HG03521 (cell line): Measurements from ENCODE around the gene CAPN10.
A peak's percentile ranks its signal among the peaks of the same experiment; 100 is the strongest.

Source experiments
- ATAC-seq: cut with Tn5 transposase; IDR thresholded peaks from one replicate; pipeline ENCODE4 v1.9.1; 2021; ENCODE audit warnings: mild to moderate bottlenecking, moderate library complexity; ENCODE audit not compliant: unreplicated experiment

CAPN10 gene

DNA sequence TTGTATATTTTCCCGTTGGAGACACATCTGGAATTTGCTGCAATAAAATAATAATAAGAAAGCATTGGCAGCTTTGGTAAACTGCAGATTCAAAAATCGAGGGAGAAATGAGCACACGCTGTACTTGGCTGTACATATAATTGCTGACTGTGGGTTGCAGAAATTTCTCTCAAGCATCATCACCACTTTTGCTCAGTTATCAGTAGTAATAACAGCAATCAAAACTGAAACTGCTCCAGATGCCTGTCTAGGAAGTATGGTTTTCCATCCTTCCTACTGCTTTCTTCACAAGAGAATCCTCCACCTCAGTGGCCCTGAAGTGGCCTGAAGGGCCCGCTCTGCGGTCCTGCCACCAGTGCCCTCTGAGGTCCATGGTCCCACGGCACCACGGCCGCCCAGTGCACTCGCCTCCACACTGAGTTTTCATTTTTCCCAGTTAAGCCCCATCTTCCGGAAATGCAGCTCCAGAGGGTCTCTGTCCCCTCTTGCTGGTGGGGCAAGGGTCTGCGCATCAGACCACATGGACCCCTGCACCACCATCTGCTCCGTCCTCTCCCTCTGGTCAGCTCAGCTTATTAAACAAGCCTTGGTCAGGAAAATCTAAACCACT is 22.5 kb upstream of the CAPN10 start:
- no peak for ATAC-seq

- ATAC-seq, result no peak
Observed at GRCh38 chr2:240564561-240565332, 21.8 kb upstream of the CAPN10 start.

DNA sequence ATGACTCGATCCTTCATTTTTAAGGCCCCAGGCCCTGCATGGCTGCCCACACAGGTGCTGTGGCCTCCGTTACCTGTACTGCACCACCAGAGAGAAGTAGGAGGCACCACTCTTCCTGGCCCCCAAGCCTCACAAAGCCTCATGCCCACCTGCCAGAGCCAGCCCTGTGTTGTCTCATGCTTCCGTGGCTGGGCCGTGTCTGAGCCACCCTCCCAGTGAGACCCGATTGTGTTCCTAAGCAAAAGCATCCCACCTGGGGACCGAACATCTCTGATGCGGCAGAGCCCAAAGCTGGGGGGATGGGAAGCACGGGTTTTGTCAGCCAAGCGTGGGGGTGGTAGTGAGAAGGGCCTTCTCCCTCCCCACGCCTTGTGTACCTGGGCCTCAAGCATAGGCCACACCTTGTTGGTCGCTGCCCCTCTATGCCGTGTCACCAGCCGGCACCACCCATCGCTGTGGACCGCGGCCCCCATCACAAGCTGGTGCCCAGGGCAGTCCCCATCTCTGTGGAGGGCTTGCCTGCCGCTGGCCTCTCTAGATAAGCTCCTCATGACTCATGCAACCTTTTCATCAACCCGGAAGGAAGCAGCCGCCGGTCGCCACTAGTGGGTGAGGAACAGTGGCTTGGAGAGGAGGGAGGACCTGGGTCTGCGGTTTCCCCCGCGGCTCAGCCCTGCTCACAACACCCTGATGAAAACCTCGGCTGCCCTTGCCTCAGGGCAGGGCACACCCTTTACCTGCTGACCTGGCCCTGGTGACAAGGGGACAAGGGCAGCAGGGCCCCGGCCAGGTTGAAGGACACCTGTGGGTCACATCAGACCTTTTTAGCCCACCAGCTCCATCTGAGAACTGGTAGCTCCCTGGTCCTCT is 21.0 kb upstream of the CAPN10 start:
- peak; percentile 18 for ATAC-seq

DNA sequence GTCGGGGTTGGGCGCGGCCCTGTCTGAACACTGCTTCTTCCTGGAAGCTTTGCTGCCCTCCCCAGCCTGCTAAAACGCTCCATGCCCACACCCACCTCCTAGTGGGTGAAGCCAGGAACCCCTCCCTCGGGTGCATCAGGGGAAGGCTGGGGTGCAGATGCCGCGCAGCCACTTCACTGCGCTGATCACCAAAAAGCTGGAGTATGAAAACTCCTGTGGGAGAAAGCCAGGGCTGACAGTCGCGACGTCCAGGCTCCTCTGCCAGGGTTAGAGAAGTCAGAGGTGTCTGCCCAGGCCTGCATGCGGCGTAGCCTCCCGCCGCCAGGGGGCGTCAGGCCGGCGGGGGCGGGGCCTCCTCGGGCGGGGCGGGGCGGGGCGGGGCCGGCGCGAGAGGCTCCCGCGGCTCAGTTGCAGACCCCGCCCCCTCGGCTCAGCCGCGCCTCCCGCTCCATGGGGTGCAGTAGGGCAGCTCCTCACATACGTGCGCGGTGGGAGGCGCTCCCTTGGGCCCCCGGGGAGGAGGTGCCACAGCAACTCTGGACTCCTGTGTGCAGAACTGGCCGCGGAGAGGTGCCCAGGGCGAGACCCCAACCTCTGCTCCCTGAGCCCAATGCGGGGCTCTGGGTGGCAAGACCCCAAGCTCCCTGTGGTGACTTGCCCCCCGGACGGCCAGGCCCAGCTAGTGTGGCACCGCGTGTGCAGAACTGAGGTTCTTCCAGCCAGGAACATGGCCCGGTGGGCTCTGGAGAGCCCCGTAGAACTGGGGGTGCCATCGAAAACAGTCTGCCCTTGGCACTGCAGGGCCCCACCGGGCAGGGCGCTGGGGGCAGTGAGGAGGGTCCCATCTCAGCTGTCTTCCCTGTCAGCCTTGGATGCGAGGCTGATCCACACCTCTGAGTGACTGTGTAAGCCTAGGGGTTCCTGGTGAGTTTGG is 20.1 kb upstream of the CAPN10 start:
- peak; percentile 40 for ATAC-seq

- ATAC-seq, result no peak
Observed at GRCh38 chr2:240567137-240567871, 19.2 kb upstream of the CAPN10 start.

DNA sequence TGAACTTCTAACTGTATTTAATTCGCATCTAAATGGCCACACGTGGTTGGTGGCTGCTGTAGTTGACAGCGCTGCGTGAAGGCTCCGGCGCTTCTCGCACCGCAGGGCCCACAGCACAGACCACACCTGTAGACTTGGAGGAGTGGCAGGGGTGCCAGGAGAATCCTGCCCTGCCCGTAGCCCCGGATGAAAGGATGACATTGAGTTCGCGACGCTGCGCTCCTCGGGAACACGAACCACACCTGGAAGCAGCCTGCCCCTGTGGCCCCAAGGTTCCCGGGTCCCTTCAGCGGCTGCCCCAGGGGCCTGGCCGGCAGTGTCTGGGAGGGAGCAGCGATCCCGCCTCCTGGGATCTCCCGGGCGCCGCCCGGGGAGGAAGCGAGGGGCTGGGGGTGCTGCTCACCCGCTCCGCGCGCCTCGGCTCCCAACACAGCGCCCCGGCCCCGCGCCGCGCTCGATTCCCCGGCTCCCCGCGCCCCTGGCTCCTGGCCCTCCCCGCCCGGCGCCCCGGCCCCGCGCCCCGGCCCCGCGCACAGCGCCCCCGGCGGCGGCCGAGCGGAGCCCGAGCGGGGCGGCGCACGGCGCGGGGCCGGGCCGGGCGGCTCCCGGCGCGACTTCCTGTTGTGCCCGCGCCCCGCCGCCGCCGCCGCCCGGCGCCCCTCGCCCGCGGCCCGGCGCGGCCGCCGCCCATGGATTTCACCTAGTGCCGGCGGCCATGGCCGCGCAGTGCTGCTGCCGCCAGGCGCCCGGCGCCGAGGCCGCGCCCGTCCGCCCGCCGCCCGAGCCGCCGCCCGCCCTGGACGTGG is 18.5 kb upstream of the CAPN10 start, which contains the start of gene RNPEPL1:
Gene RNPEPL1 (plus strand): TSS at position 613 of the 806 bp plus-strand sequence. CDS start 103 bp downstream, at position 716.
- ATAC-seq, result peak; percentile 38

DNA sequence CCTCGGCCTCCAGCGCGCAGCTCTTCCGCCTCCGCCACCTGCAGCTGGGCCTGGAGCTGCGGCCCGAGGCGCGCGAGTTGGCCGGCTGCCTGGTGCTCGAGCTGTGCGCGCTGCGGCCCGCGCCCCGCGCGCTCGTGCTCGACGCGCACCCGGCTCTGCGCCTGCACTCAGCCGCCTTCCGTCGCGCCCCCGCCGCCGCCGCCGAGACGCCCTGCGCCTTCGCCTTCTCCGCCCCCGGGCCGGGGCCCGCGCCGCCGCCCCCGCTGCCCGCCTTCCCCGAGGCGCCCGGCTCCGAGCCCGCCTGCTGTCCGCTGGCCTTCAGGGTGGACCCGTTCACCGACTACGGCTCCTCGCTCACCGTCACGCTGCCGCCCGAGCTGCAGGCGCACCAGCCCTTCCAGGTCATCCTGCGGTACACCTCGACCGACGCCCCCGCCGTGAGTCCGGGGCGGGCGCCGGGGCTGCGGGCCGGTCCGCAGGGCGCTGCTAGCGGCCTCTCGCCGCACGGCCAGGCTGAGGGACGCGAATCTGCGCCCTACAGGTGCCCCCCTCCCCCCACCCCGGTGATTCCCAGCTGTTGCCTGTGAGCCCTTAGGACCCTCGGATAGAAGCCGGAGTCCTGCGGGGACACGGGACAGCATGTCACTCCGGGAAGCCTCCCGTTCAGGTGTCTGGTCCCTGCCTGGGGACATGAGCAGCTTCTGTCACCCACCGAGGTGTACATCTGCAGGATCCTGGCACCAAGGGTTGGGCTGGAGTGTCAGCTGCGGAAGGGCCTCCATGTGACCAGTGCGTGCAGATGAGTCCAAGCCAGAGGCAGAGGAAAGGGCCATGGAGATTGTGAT is 17.6 kb upstream of the CAPN10 start:
- ATAC-seq, result peak; percentile 27

- ATAC-seq, result no peak
Observed at GRCh38 chr2:240569523-240569997, 17.0 kb upstream of the CAPN10 start.

GRCh38 chr2:240569998-240570530 is 16.5 kb upstream of the CAPN10 start:
- no peak for ATAC-seq

DNA sequence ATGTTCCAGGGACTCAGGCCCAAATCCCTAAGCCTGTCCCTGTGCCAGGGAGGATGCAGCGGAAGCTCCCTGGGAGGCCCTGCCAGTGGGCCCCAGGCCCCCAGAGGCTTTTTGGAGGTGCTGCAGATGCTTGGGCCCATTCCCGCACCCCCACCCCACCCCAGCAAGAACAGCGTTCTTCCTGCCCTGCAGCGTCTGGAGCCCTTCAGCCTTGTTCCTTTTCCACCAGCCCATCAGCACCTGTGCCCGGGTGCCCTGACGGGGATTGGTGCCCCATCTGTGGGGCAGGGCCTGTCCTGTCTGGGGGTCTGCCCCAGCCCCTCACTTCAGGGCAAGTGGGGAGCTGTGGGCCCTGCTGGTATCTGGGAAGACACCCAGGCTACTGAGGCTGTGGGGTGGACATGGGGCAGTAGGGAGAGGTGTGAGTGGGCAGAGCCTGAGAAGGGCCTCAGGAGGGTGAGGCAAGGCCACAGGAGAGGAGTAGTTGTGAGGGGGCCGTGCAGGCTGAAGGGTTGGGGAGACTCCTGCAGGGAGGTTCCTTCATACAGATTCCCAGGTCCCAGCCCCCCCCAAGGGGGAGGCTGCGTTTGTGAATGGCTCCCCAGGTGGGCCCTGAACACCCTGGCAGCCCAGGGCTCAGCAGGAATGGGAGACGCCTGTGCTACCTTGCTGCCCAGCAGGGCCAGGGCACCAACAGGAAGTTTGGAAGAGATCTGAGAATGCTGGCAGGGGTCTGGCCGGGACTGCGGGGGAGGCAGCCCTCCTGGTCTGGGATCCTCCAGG is 15.8 kb upstream of the CAPN10 start:
- no peak for ATAC-seq

- no peak for ATAC-seq
Observed at GRCh38 chr2:240571314-240571973, 15.1 kb upstream of the CAPN10 start.

DNA sequence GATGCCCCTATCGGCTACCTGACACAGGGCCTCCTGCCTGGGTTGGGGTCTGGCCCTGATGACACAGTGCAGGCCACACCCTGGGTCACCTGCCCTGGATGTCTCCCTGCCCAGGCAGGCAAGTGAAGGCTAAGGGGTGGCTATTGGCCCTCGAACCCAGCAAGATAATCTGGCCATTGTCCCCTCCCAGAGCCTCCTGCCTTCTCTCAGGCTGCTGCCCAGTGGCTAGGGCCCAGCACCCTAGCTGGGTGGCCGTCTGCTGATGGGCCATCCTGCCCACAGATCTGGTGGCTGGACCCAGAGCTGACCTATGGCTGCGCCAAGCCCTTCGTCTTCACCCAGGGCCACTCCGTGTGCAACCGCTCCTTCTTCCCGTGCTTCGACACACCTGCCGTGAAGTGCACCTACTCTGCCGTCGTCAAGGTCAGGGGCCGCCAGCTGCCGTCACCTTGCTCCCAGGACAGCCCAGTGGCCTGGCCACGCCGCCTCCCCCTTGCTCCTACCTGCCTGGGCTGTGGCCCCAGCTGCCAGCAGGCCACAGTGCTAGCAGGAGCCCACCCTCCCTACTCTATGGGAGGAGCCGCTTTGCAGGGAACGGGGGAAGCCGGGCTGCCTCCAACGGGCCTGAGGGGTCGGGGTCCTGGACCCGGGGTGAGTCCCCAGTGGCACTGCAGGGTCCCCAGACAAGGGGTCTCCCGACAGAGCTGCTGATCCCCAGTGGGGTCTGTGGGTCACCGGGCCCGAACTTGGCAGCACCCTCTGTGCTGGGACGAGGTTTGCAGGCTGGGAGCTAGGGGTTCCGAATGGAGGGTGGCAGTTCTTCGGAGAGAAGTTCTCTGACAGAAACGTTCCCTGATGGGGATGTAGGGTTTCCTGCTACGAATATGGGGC is 14.1 kb upstream of the CAPN10 start:
- no peak for ATAC-seq

DNA sequence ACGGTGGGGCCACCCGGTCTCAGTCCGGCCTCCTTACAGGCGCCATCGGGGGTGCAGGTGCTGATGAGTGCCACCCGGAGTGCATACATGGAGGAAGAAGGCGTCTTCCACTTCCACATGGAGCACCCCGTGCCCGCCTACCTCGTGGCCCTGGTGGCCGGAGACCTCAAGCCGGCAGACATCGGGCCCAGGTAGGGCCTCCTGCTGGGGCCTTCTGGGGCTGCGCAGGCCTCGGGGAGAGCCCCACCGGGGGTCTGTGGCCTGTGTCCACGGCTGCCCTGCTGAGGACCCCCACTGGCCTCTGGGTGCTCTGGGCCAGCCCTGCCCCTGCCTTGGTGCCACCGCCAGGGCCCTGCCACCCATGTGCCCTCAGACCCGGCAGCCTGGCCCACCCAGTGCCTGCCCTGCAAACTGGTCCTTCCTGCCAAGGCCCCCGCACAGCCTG is 13.4 kb upstream of the CAPN10 start:
- ATAC-seq, result no peak

- no peak for ATAC-seq
Observed at GRCh38 chr2:240573516-240574385, 12.8 kb upstream of the CAPN10 start.
